Measurements from ENCODE around the gene EHBP1.

EHBP1 gene

GRCh38 chr2:62964050-62964449, 258.5 kb downstream of the EHBP1 start:
- DNase-seq (ENCODE audit: low read depth), result no peak

- no peak for DNase-seq (ENCODE audit: low read depth)
Measured at GRCh38 chr2:62964671-62965070, 259.2 kb downstream of the EHBP1 start.

GRCh38 chr2:62966991-62967390, 261.5 kb downstream of the EHBP1 start:
- DNase-seq (ENCODE audit: low read depth), result no peak

- DNase-seq (ENCODE audit: low read depth), result no peak
Measured at GRCh38 chr2:62968168-62968567, 262.7 kb downstream of the EHBP1 start.

GRCh38 chr2:62968668-62969067, 263.2 kb downstream of the EHBP1 start:
- no peak for DNase-seq (ENCODE audit: low read depth)

- no peak for DNase-seq (ENCODE audit: low read depth)
Measured at GRCh38 chr2:62971936-62972335, 266.4 kb downstream of the EHBP1 start.

- DNase-seq (ENCODE audit: low read depth), result no peak
Measured at GRCh38 chr2:62972601-62973000, 267.1 kb downstream of the EHBP1 start.

GRCh38 chr2:62974999-62975398, 269.5 kb downstream of the EHBP1 start:
- no peak for DNase-seq (ENCODE audit: low read depth)

GRCh38 chr2:62991605-62992004, 286.1 kb downstream of the EHBP1 start:
- no peak for DNase-seq (ENCODE audit: low read depth)

GRCh38 chr2:62992561-62992960, 287.0 kb downstream of the EHBP1 start:
- DNase-seq (ENCODE audit: low read depth), result no peak

- no peak for DNase-seq (ENCODE audit: low read depth)
Measured at GRCh38 chr2:62994206-62994605, 288.7 kb downstream of the EHBP1 start.

- DNase-seq (ENCODE audit: low read depth), result no peak
Measured at GRCh38 chr2:62996534-62997186, 291.1 kb downstream of the EHBP1 start.

GRCh38 chr2:62998949-62999348, 293.4 kb downstream of the EHBP1 start:
- DNase-seq (ENCODE audit: low read depth), result no peak

GRCh38 chr2:62999905-63000304, 294.4 kb downstream of the EHBP1 start:
- DNase-seq (ENCODE audit: low read depth), result no peak

GRCh38 chr2:63000801-63001200, 295.3 kb downstream of the EHBP1 start:
- no peak for DNase-seq (ENCODE audit: low read depth)

- DNase-seq (ENCODE audit: low read depth), result no peak
Measured at GRCh38 chr2:63001576-63001975, 296.1 kb downstream of the EHBP1 start.

GRCh38 chr2:63003351-63003750, 297.8 kb downstream of the EHBP1 start:
- no peak for DNase-seq (ENCODE audit: low read depth)

GRCh38 chr2:63007813-63008458, 302.4 kb downstream of the EHBP1 start:
- DNase-seq (ENCODE audit: low read depth), result no peak

GRCh38 chr2:63008838-63009237, 303.3 kb downstream of the EHBP1 start:
- no peak for DNase-seq (ENCODE audit: low read depth)

- DNase-seq (ENCODE audit: low read depth), result no peak
Measured at GRCh38 chr2:63009490-63009889, 304.0 kb downstream of the EHBP1 start.

GRCh38 chr2:63012541-63012940, 307.0 kb downstream of the EHBP1 start:
- no peak for DNase-seq (ENCODE audit: low read depth)

GRCh38 chr2:63013438-63013837, 307.9 kb downstream of the EHBP1 start:
- DNase-seq (ENCODE audit: low read depth), result no peak

- no peak for DNase-seq (ENCODE audit: low read depth)
Measured at GRCh38 chr2:63015389-63015788, 309.9 kb downstream of the EHBP1 start.

GRCh38 chr2:63018439-63018838, 312.9 kb downstream of the EHBP1 start:
- no peak for DNase-seq (ENCODE audit: low read depth)

Data from stimulated activated CD8-positive, alpha-beta memory T cell treated with anti-CD3 and anti-CD28 coated beads, Interleukin-15, amount 100 ng/mL, for 1 hour (primary cell).